Esophagus squamous epithelium (tissue), 4 donors: ENCODE results near the gene JAZF1.

Experiments
- CTCF ChIP-seq, 6 experiments: fragments of 450-650 bp in 4 of 6; fragments of 200-600 bp in 2 of 6; sonication (generic) in 2 of 6; IDR thresholded peaks; one replicate each; pipeline ENCODE4 v1.5.1; 2016 to 2019; ENCODE audit warnings: antibody characterized with exemption in 6 of 6, mild to moderate bottlenecking in 4 of 6, moderate library complexity in 4 of 6
- POLR2A ChIP-seq, 4 donors: fragments of 450-650 bp; IDR thresholded peaks; one replicate each; pipeline ENCODE4 v1.6.1; 2017; ENCODE audit warnings: antibody characterized with exemption in 4 of 4, mild to moderate bottlenecking in 4 of 4, moderate library complexity in 3 of 4

DNA sequence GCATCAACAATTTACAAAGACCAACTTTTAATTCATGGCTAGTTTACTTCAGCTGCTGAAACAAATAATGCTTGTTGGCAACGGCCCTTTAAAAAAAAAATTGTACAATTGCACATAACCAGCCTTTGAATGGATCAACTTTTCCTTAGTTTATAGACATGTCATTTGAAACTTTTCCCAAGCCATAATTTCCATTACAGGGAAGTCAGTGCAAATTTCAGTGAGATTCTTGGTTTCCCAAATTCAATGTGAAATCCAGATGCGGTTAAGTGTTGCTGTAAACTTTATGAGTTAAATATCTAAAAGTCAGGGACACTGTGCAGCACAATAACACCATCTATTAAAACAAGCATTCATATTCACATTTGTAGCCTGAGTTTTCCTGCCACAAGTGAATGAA is 182.2 kb downstream of the JAZF1 start:
- TF ChIP-seq CTCF (IDR thresholded peaks at IDR 0.05) (no peak), POLR2A (IDR thresholded peaks at IDR 0.05) (no peak)
